ENCODE results near the gene IFT22.

DNA sequence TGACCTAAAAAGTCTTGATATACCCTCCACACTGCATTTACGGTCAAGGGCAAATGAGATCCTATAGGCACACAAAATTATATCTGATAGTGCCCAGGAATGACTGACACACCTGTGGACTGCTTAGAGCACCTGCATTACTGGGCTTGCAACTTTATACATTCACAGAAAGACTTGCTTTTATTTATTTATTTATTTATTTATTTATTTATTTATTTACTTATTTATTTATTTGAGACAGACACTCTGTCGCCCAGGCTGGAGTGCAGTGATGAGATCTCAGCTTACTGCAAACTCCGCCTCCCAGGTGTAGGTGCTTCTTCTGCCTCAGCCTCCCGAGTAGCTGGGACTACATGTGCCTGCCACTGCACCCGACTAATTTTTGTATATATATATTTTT, 6.5 kb upstream of the IFT22 start:
- no peak for TF ChIP-seq EZH2 (IDR thresholded peaks at IDR 0.05; ENCODE audit: borderline replicate concordance, low read depth, low read length, severe bottlenecking)
- TF ChIP-seq, protein P1, sequence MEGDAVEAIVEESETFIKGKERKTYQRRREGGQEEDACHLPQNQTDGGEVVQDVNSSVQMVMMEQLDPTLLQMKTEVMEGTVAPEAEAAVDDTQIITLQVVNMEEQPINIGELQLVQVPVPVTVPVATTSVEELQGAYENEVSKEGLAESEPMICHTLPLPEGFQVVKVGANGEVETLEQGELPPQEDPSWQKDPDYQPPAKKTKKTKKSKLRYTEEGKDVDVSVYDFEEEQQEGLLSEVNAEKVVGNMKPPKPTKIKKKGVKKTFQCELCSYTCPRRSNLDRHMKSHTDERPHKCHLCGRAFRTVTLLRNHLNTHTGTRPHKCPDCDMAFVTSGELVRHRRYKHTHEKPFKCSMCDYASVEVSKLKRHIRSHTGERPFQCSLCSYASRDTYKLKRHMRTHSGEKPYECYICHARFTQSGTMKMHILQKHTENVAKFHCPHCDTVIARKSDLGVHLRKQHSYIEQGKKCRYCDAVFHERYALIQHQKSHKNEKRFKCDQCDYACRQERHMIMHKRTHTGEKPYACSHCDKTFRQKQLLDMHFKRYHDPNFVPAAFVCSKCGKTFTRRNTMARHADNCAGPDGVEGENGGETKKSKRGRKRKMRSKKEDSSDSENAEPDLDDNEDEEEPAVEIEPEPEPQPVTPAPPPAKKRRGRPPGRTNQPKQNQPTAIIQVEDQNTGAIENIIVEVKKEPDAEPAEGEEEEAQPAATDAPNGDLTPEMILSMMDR (IDR thresholded peaks at IDR 0.05; ENCODE audit: borderline replicate concordance, extremely low read depth, low read length, poor library complexity, severe bottlenecking), result no peak

All from DND-41 (cell line).